CD4-positive, CD25-positive, alpha-beta regulatory T cell (primary cell): ENCODE measurements around the gene SSBP4. TPM values are rescaled to one million over a fixed set of nuclear protein-coding genes. Genes with fewer than 3 reads are reported as not detected.

Source experiments
- ATAC-seq, 2 donors: fragments of 150-1000 bp; cut with Tn5 transposase; one replicate each; pipeline ENCODE4 v1.10.0; 2021; ENCODE audit warnings: low read depth in 2 of 2, moderate number of reproducible peaks in 2 of 2, moderate library complexity in 1 of 2
- DNase-seq, 3 donors: peaks; one replicate each; pipeline versions ENCODE4 v3.0.0 to v3.0.0-alpha.2; 2012 to 2022; ENCODE audit warnings: mixed read lengths in 1 of 3
- H3K27ac ChIP-seq: one replicate; pipeline ENCODE4 v1.7.0; 2013; ENCODE audit warnings: mild to moderate bottlenecking, low read length; ENCODE audit not compliant: insufficient read depth, poor library complexity, severe bottlenecking
- H3K27me3 ChIP-seq: one replicate; pipeline ENCODE4 v1.7.0; 2013; ENCODE audit warnings: low read length; ENCODE audit not compliant: control insufficient read depth, insufficient read depth
- H3K36me3 ChIP-seq: one replicate; pipeline ENCODE4 v1.7.0; 2013; ENCODE audit warnings: mild to moderate bottlenecking, low read length, moderate library complexity; ENCODE audit not compliant: control insufficient read depth, insufficient read depth
- H3K4me1 ChIP-seq: 2 replicates; pipeline ENCODE4 v1.7.0; 2013; ENCODE audit warnings: mild to moderate bottlenecking, low read length; ENCODE audit not compliant: insufficient read depth, control insufficient read depth, poor library complexity, severe bottlenecking
- H3K4me3 ChIP-seq: one replicate; pipeline ENCODE4 v1.7.0; 2013; ENCODE audit warnings: low read depth, mild to moderate bottlenecking, low read length, moderate library complexity
- H3K9me3 ChIP-seq, 2 experiments: 1 replicate in 1 of 2; 2 replicates in 1 of 2; pipeline ENCODE4 v1.7.0; 2013; ENCODE audit warnings: low read length in 2 of 2, mild to moderate bottlenecking in 1 of 2, moderate library complexity in 1 of 2; ENCODE audit not compliant: control insufficient read depth in 2 of 2
- H3K27ac Mint-ChIP-seq, 3 donors: one replicate each; pipeline ENCODE4 v1.8.0; 2020 to 2022; ENCODE audit warnings: mild to moderate bottlenecking in 3 of 3, mixed read lengths in 3 of 3, moderate library complexity in 2 of 3
- H3K27me3 Mint-ChIP-seq: one replicate; pipeline ENCODE4 v1.8.0; 2022; ENCODE audit warnings: mild to moderate bottlenecking, mixed read lengths
- H3K36me3 Mint-ChIP-seq: one replicate; pipeline ENCODE4 v1.8.0; 2020; ENCODE audit warnings: mixed read lengths
- H3K4me1 Mint-ChIP-seq, 4 donors: one replicate each; pipeline ENCODE4 v1.8.0; 2020 to 2022; ENCODE audit warnings: mixed read lengths in 4 of 4, mild to moderate bottlenecking in 1 of 4
- H3K4me3 Mint-ChIP-seq, 4 donors: one replicate each; pipeline ENCODE4 v1.8.0; 2020 to 2022; ENCODE audit warnings: mild to moderate bottlenecking in 4 of 4, mixed read lengths in 4 of 4, moderate library complexity in 3 of 4
- H3K9me3 Mint-ChIP-seq, 7 donors: one replicate each; pipeline ENCODE4 v1.8.0; 2020 to 2022; ENCODE audit warnings: mixed read lengths in 7 of 7, mild to moderate bottlenecking in 3 of 7, moderate library complexity in 2 of 7
- polyA plus RNA-seq, 4 donors: library from polyadenylated mRNA; unstranded; fragments of 300-500 nt; fragmentation: Illumina TruSeq; gene quantifications; one replicate each; pipeline ENCODE4 v1.2.3, GENCODE V29; 2021
- total RNA-seq: library from RNA; stranded (reverse); gene quantifications from one replicate; pipeline ENCODE4 v1.2.3, GENCODE V29; 2022

Gene SSBP4
- total and polyA plus RNA-seq, 5 donors from 2014 or later, result 47.3 to 97.9 (median 82.3) TPM

GRCh38 chr19:18424890-18425514 lies 5.8 kb downstream of the SSBP4 start:
- no peak overlapping the region for H3K4me3 ChIP-seq
- no peak overlapping the region for H3K27ac ChIP-seq
- Mint-ChIP-seq H3K36me3 (no peaks in the 10 kb centered on the region), H3K4me1 (peaks cover 7 to 73% (median 30%) of the 10 kb centered on the region in 4 donors), H3K27ac (peak overlapping the region in 1 of 3 donors; percentile 55), H3K27me3 (no peaks in the 10 kb centered on the region), H3K4me3 (no peak overlapping the region), H3K9me3 (no peaks in the 10 kb centered on the region)
- ATAC-seq, result no peak
- peaks cover 81% of the 10 kb centered on the region for H3K4me1 ChIP-seq
- no peaks in the 10 kb centered on the region for H3K9me3 ChIP-seq
- H3K27me3 ChIP-seq, result no peaks in the 10 kb centered on the region
- no peaks in the 10 kb centered on the region for H3K36me3 ChIP-seq
- DNase-seq, result no peak

DNA sequence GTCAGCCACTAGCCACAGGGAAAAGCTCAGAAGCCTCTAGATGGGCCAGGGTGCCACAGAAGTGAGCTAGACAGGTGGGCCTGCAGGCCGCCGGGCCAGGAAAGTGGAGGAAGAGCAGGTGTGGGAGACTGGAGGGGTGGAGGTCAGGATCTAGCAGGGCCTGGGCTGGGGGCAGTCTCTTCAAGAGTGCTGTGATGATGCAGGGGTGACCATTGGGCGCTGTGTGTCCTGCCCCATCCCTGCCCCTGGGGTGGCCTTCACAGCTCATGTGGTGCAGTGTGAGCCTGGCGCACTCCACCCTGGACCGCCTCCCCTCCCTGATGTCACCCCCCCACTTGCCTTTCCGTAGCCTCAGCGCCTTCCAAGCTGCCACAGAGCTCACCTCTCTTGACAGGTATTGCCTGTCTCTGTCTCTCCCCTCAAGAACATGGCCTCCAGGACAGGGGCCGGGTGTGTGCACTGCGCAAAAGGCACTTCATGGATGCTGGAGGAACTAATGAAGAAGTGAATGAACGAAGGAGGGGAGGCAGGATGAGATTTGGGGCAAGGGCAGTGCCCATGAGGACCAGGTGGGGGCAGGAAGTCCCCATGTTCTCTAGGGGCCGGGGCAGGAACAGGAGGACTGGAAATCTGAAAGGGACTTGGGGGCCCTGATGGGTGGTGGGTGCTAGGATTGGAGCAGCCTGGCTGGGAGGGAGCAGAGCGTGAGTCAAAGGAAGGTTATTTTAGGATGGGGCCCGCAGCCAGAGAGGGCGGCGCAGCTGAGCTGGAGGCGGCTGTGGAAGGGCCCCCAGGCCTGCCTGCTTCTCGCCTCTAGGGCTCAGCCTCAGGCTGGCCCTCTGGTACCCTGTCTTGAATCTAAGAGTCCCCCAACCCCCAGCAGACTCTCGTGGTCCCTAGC lies 6.6 kb downstream of the SSBP4 start:
- Histone ChIP-seq H3K36me3 (no peaks in the 10 kb centered on the region), H3K27me3 (no peaks in the 10 kb centered on the region), H3K4me1 (peaks cover 81% of the 10 kb centered on the region), H3K4me3 (no peak overlapping the region), H3K27ac (no peak overlapping the region), H3K9me3 (no peaks in the 10 kb centered on the region)
- no peak for ATAC-seq
- Mint-ChIP-seq H3K4me1 (peaks cover 7 to 67% (median 27%) of the 10 kb centered on the region in 4 donors), H3K27me3 (no peaks in the 10 kb centered on the region), H3K4me3 (peak overlapping the region in 2 of 4 donors; percentile 39 to 55), H3K9me3 (no peaks in the 10 kb centered on the region), H3K36me3 (no peaks in the 10 kb centered on the region), H3K27ac (peak overlapping the region; percentile 38 to 90 (median 38))
- no peak for DNase-seq

DNA sequence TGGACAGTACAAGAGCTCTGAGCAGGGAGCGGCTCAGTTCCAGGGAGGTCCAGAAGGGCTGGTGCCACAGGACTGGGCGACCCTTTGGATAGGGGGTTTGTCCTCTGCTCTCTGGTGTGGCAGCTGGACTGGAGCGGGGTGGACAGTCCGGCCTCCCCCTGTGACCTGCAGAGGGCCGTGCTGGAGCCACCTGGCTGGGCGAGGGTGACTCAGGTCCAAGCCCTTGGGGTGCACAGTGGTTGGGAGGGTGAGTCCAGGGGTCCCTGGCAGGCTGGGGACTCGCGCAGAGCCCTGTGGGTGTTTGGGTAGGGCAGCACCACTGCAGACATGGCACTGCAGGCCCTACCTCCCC lies 7.2 kb downstream of the SSBP4 start:
- H3K27ac Mint-ChIP-seq, result peak overlapping the region in 1 of 3 donors; percentile 38
- peaks cover 74% of the 10 kb centered on the region for H3K4me1 ChIP-seq
- H3K9me3 Mint-ChIP-seq, result no peaks in the 10 kb centered on the region
- no peaks in the 10 kb centered on the region for H3K36me3 ChIP-seq
- H3K9me3 ChIP-seq, result no peaks in the 10 kb centered on the region
- no peaks in the 10 kb centered on the region for H3K27me3 ChIP-seq
- H3K4me3 Mint-ChIP-seq, result peak overlapping the region in 1 of 4 donors; percentile 39
- no peak overlapping the region for H3K4me3 ChIP-seq
- no peak overlapping the region for H3K27ac ChIP-seq
- H3K36me3 Mint-ChIP-seq, result no peaks in the 10 kb centered on the region
- ATAC-seq (no peak), DNase-seq (no peak)
- H3K4me1 Mint-ChIP-seq, result peaks cover 7 to 61% (median 23%) of the 10 kb centered on the region in 4 donors
- H3K27me3 Mint-ChIP-seq, result no peaks in the 10 kb centered on the region

DNA sequence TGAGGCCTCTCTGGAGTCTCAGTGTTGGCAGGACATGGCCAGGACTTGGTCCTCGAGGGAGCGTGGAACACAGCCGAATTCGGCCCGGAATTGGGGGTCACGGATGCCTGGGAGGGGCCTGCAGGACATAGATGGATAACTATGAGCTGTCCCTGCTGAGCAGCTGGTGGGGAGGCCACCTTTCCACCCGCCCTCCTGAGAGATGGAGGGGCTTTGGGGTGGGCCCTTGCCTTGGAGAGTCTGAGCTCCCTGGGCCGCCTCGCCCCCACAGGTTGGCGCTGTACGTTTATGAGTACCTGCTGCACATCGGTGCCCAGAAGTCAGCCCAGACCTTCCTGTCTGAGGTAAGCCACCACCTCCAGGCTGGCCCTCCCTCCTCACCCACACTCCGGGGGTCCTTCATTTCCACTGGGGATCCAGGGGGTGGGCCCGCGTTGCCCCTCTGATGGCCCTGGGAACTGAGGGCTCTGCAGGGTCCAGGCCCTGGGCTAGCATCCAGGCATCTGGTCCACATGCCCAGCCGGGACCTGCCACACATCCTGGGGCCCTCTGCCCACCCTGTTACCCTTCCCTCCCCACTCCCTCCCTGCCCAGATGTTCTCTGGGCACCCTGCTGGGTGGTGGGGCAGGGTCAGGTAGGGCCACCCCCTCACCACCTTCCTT lies 8.0 kb downstream of the SSBP4 start:
- H3K27me3 Mint-ChIP-seq, result no peaks in the 10 kb centered on the region
- no peaks in the 10 kb centered on the region for H3K9me3 Mint-ChIP-seq
- H3K4me1 ChIP-seq, result peaks cover 66% of the 10 kb centered on the region
- no peak overlapping the region for H3K27ac ChIP-seq
- H3K4me1 Mint-ChIP-seq, result peaks cover 7 to 53% (median 17%) of the 10 kb centered on the region in 4 donors
- H3K4me3 ChIP-seq, result no peak overlapping the region
- no peaks in the 10 kb centered on the region for H3K27me3 ChIP-seq
- DNase-seq (no peak), ATAC-seq (no peak)
- H3K36me3 Mint-ChIP-seq, result no peaks in the 10 kb centered on the region
- H3K4me3 Mint-ChIP-seq, result peak overlapping the region in 1 of 4 donors; percentile 69
- no peaks in the 10 kb centered on the region for H3K9me3 ChIP-seq
- peak overlapping the region in 1 of 3 donors; percentile 68 for H3K27ac Mint-ChIP-seq
- no peaks in the 10 kb centered on the region for H3K36me3 ChIP-seq

DNA sequence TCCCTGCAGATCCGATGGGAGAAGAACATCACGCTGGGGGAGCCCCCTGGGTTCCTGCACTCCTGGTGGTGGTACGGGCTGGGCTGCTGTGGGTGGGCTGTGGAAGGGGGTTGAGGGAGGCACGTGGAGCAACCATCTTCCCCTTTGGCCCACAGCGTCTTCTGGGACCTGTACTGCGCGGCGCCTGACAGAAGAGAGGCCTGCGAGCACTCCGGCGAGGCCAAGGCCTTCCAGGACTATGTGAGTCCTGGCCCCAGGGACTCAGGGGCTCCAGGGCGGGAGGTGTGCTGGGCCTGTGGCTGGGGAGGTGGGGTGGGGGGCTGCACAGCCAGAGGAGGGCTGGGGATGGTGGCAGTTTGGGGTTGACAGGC lies 8.5 kb downstream of the SSBP4 start:
- Mint-ChIP-seq H3K4me1 (peaks cover 4 to 49% (median 15%) of the 10 kb centered on the region in 4 donors), H3K27me3 (no peaks in the 10 kb centered on the region), H3K4me3 (peak overlapping the region in 1 of 4 donors; percentile 71), H3K27ac (no peak overlapping the region), H3K36me3 (no peaks in the 10 kb centered on the region), H3K9me3 (no peaks in the 10 kb centered on the region)
- no peaks in the 10 kb centered on the region for H3K27me3 ChIP-seq
- no peak for DNase-seq
- no peaks in the 10 kb centered on the region for H3K9me3 ChIP-seq
- H3K4me1 ChIP-seq, result peaks cover 64% of the 10 kb centered on the region
- ATAC-seq, result no peak
- H3K36me3 ChIP-seq, result no peaks in the 10 kb centered on the region
- no peak overlapping the region for H3K4me3 ChIP-seq
- H3K27ac ChIP-seq, result no peak overlapping the region

DNA sequence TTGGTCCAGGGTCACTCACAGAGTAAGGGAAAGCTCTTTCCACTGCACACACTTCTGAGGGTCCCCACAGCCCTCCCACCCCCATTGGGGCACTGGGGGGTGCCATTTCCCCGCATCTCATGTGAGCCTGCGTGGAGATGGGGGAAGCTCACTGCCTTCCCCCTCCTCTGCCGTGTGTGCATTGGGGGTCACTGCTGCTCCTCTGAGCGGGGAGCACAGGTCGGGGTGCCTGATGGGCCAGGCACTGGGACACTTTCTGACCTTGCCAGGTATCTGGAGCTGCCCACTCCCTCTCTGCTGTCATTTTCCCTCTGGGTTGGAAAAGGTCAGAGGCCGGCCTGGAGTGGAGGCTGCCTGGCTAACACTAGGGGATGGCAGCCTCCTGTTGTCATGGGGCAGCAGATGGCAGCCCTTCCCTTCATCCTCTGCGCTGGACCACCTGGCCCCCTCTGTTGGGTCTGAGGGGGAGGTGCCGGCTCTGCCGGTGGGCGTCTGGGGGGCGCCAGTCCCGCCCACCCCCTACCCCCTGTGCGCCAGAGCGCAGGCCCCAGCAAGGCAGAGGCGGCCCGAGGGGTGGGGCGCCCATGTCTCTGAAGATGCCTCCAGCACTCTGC lies 9.1 kb downstream of the SSBP4 start:
- Mint-ChIP-seq H3K27me3 (no peaks in the 10 kb centered on the region), H3K36me3 (no peaks in the 10 kb centered on the region), H3K4me1 (peaks cover 0 to 44% (median 10%) of the 10 kb centered on the region in 4 donors), H3K9me3 (no peaks in the 10 kb centered on the region), H3K4me3 (peak overlapping the region in 3 of 4 donors; percentile 52 to 72 (median 71)), H3K27ac (peak overlapping the region in 2 of 3 donors; percentile 9 to 80)
- Histone ChIP-seq H3K4me1 (peaks cover 64% of the 10 kb centered on the region), H3K27ac (peak overlapping the region; percentile 93), H3K36me3 (no peaks in the 10 kb centered on the region), H3K27me3 (no peaks in the 10 kb centered on the region), H3K9me3 (no peaks in the 10 kb centered on the region), H3K4me3 (no peak overlapping the region)
- no peak for ATAC-seq
- no peak for DNase-seq
